ENCODE data around the gene AQP12A.

- TF ChIP-seq CTCF (conservative IDR thresholded peaks at IDR 0.05; ENCODE audit: low read depth in 2 of 2) (no peak), REST (IDR thresholded peaks at IDR 0.05; ENCODE audit: unreplicated experiment) (no peak), EZH2phosphoT487 (IDR thresholded peaks at IDR 0.05; ENCODE audit: unreplicated experiment) (no peak), POLR2AphosphoS5 (IDR thresholded peaks at IDR 0.05; ENCODE audit: low read depth) (no peak)
Measured at GRCh38 chr2:240645801-240646175, 45.9 kb upstream of the AQP12A start.
